ENCODE data around the gene ATXN7L3.

DNA sequence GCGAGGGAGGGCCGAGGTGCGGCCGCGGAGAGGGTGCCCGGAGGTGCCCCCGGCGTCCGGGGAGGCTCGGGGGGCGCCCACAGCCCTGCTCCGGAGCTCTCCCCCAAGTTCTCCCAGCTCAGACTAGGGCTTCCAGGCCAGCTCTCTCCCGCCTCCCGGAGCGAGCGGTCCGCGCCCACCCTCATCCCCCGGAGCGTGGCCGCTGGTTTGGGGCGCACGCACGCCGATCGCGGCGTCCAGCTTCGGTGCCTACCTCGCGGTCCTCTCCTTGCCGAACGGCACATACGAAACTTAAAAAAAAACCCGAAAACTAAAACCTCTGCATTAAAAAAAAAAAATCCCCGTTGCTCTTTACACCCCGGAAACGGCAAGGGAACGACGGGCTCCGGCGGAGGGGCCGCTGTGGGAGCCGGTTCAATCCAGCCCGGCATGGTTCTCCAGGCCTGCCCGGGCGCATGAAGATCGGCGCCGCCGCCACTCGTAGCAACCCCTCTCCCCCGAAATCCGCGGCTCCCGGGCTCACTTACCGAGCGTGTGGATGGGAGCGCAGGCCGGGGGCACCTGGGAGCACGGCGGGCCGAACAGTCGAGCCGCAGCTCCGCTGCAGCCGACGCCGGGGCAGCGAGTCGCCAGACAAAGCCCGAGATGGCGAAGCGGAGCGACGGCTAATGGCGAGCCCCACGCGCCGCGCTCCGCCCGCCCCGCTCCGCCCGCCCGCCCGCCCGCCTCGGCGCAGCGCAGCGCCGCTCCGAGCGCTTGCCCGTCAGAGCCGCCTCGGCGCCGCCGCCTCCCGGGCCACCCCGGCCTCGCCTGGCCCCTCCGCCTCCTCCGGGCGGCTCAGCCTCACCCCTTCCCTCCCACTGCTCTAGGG lies 20.8 kb upstream of the ATXN7L3 start:
- TF ChIP-seq ELF4 (IDR thresholded peaks at IDR 0.05) (no peak), TARDBP (IDR thresholded peaks at IDR 0.05) (no peak), FOXK2 (IDR thresholded peaks at IDR 0.05) (no peak), FOXM1 (IDR thresholded peaks at IDR 0.05; ENCODE audit: borderline replicate concordance) (no peak), CTBP1 (IDR thresholded peaks at IDR 0.05; ENCODE audit: borderline replicate concordance) (no peak), L3MBTL2 (conservative IDR thresholded peaks at IDR 0.05) (no peak; the same call in 1 of the 2 replicates), LEF1 (IDR thresholded peaks at IDR 0.05; ENCODE audit: borderline replicate concordance) (no peak), SP1 (IDR thresholded peaks at IDR 0.05) (no peak), SUZ12 (IDR thresholded peaks at IDR 0.05) (no peak)

All from HEK293T (cell line).